ENCODE measurements around the gene PTPRU.

- TF ChIP-seq, protein P1, sequence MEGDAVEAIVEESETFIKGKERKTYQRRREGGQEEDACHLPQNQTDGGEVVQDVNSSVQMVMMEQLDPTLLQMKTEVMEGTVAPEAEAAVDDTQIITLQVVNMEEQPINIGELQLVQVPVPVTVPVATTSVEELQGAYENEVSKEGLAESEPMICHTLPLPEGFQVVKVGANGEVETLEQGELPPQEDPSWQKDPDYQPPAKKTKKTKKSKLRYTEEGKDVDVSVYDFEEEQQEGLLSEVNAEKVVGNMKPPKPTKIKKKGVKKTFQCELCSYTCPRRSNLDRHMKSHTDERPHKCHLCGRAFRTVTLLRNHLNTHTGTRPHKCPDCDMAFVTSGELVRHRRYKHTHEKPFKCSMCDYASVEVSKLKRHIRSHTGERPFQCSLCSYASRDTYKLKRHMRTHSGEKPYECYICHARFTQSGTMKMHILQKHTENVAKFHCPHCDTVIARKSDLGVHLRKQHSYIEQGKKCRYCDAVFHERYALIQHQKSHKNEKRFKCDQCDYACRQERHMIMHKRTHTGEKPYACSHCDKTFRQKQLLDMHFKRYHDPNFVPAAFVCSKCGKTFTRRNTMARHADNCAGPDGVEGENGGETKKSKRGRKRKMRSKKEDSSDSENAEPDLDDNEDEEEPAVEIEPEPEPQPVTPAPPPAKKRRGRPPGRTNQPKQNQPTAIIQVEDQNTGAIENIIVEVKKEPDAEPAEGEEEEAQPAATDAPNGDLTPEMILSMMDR (IDR thresholded peaks at IDR 0.05) = no peak
- TF ChIP-seq POLR2AphosphoS5 (IDR thresholded peaks at IDR 0.05; ENCODE audit: low read depth, low read length) (no peak), SIN3A (IDR thresholded peaks at IDR 0.05; ENCODE audit: borderline replicate concordance, insufficient read depth, low read depth, low read length) (no peak)
Measured at GRCh38 chr1:29221296-29221695, 15.0 kb upstream of the PTPRU start.
